Measurements from ENCODE around the gene CAMSAP1. TPM values are rescaled to one million over a fixed set of nuclear protein-coding genes. Genes with fewer than 3 reads are reported as not detected.
"Not testable (repeated sequence)": the region's sequence is repeated elsewhere in the genome, so short reads cannot be mapped to it uniquely, and the experiment has no call there.

The CAMSAP1 gene
- total RNA-seq, 1 donor from 2014 or later = 62.4 TPM

GRCh38 chr9:135923508-135923907 is 16.2 kb upstream of the CAMSAP1 start:
- Mint-ChIP-seq H3K4me1 (no peaks in the 10 kb centered on the region), H3K9me3 (peaks cover 9% of the 10 kb centered on the region), H3K4me3 (no peak overlapping the region), H3K27ac (no peak overlapping the region), H3K27me3 (ENCODE audit: low read depth) (no peaks in the 10 kb centered on the region), H3K36me3 (peaks cover 11% of the 10 kb centered on the region)
- no peak for DNase-seq (ENCODE audit: low spot score in 2 of 2, unreplicated experiment in 2 of 2)
- TF ChIP-seq, protein P1, sequence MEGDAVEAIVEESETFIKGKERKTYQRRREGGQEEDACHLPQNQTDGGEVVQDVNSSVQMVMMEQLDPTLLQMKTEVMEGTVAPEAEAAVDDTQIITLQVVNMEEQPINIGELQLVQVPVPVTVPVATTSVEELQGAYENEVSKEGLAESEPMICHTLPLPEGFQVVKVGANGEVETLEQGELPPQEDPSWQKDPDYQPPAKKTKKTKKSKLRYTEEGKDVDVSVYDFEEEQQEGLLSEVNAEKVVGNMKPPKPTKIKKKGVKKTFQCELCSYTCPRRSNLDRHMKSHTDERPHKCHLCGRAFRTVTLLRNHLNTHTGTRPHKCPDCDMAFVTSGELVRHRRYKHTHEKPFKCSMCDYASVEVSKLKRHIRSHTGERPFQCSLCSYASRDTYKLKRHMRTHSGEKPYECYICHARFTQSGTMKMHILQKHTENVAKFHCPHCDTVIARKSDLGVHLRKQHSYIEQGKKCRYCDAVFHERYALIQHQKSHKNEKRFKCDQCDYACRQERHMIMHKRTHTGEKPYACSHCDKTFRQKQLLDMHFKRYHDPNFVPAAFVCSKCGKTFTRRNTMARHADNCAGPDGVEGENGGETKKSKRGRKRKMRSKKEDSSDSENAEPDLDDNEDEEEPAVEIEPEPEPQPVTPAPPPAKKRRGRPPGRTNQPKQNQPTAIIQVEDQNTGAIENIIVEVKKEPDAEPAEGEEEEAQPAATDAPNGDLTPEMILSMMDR (IDR thresholded peaks at IDR 0.05; ENCODE audit: unreplicated experiment) = no peak

DNA sequence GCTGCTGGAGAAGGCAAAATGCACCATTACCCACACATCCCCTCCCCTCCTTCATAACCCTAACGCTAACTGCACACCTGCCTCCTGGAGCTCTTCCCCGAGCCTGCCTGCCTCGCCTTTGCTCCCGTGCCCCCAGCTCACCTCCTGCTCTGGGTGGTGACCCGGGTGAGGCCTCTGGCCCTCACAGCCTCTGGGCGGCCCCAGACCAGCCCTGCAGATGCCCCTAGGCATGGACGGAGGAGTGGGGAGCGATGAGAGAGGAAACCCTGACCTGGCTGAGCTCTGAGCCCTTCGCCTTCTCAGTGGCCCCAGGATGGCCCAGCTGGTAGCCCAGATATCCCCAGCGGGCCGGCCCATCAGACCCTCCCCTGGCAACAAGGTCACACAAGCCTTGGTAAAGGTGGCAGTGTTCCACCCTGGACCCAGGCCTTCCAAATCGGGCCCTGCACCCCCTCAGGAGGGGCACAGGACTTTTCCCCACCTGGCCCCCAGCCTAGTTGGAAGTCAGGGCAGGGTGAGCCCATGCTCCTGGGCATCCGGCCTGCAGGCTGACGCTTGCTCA is 14.5 kb upstream of the CAMSAP1 start:
- Mint-ChIP-seq H3K36me3 (peaks cover 19% of the 10 kb centered on the region), H3K27ac (no peak overlapping the region), H3K9me3 (peaks cover 17% of the 10 kb centered on the region), H3K4me3 (no peak overlapping the region), H3K27me3 (ENCODE audit: low read depth) (no peaks in the 10 kb centered on the region), H3K4me1 (no peaks in the 10 kb centered on the region)
- DNase-seq (ENCODE audit: low spot score in 2 of 2, unreplicated experiment in 2 of 2) = no peak
- TF ChIP-seq, protein P1 (IDR thresholded peaks at IDR 0.05; ENCODE audit: unreplicated experiment) = no peak

- Mint-ChIP-seq H3K4me3 (no peak overlapping the region), H3K9me3 (peaks cover 22% of the 10 kb centered on the region), H3K27ac (no peak overlapping the region), H3K36me3 (peaks cover 27% of the 10 kb centered on the region), H3K27me3 (ENCODE audit: low read depth) (no peaks in the 10 kb centered on the region), H3K4me1 (no peaks in the 10 kb centered on the region)
- no peak for DNase-seq (ENCODE audit: low spot score in 2 of 2, unreplicated experiment in 2 of 2)
- TF ChIP-seq, protein P1 (IDR thresholded peaks at IDR 0.05; ENCODE audit: unreplicated experiment) = no peak
These were observed 13.7 kb upstream of the CAMSAP1 start for GRCh38 chr9:135920973-135921585.

- TF ChIP-seq, protein P1 (IDR thresholded peaks at IDR 0.05; ENCODE audit: unreplicated experiment) = no peak
These were observed 13.0 kb upstream of the CAMSAP1 start for GRCh38 chr9:135920256-135920930.

GRCh38 chr9:135919318-135919890 is 12.1 kb upstream of the CAMSAP1 start:
- Mint-ChIP-seq H3K36me3 (peaks cover 43% of the 10 kb centered on the region), H3K4me3 (no peak overlapping the region), H3K27me3 (ENCODE audit: low read depth) (no peaks in the 10 kb centered on the region), H3K27ac (no peak overlapping the region), H3K4me1 (no peaks in the 10 kb centered on the region), H3K9me3 (peaks cover 39% of the 10 kb centered on the region)
- TF ChIP-seq, protein P1 (IDR thresholded peaks at IDR 0.05; ENCODE audit: unreplicated experiment) = no peak
- DNase-seq (ENCODE audit: low spot score in 2 of 2, unreplicated experiment in 2 of 2) = no peak

More at GRCh38 chr9:135920256-135920930, 13.0 kb upstream of the CAMSAP1 start:
- no peak for DNase-seq (ENCODE audit: low spot score in 2 of 2, unreplicated experiment in 2 of 2)
- H3K4me1 Mint-ChIP-seq = no peaks in the 10 kb centered on the region
- no peak overlapping the region for H3K4me3 Mint-ChIP-seq
- no peak overlapping the region for H3K27ac Mint-ChIP-seq
- peaks cover 29% of the 10 kb centered on the region for H3K9me3 Mint-ChIP-seq
- peaks cover 34% of the 10 kb centered on the region for H3K36me3 Mint-ChIP-seq
- H3K27me3 Mint-ChIP-seq (ENCODE audit: low read depth) = no peaks in the 10 kb centered on the region

- not testable (repeated sequence) for H3K27me3 Mint-ChIP-seq (ENCODE audit: low read depth); H3K27ac Mint-ChIP-seq; H3K4me1 Mint-ChIP-seq; H3K4me3 Mint-ChIP-seq; DNase-seq (ENCODE audit: low spot score in 2 of 2, unreplicated experiment in 2 of 2)
- Mint-ChIP-seq H3K9me3 (peaks cover 54% of the 10 kb centered on the region), H3K36me3 (peaks cover 62% of the 10 kb centered on the region)
These were observed 8.9 kb upstream of the CAMSAP1 start for GRCh38 chr9:135916227-135916626.
